ENCODE results near the gene PIWIL4. TPM values are rescaled to one million over a fixed set of nuclear protein-coding genes. Genes with fewer than 3 reads are reported as not detected.

Gene PIWIL4
- total and polyA plus RNA-seq, 9 of the 15 experiments (the other 6 are each of a cell fraction or from before 2014, with no cell fraction given) = 6.3 to 17.0 (median 10.8) TPM

GRCh38 chr11:94567181-94567670 is at the start of gene PIWIL4 (continued):
- TF ChIP-seq, protein P1, sequence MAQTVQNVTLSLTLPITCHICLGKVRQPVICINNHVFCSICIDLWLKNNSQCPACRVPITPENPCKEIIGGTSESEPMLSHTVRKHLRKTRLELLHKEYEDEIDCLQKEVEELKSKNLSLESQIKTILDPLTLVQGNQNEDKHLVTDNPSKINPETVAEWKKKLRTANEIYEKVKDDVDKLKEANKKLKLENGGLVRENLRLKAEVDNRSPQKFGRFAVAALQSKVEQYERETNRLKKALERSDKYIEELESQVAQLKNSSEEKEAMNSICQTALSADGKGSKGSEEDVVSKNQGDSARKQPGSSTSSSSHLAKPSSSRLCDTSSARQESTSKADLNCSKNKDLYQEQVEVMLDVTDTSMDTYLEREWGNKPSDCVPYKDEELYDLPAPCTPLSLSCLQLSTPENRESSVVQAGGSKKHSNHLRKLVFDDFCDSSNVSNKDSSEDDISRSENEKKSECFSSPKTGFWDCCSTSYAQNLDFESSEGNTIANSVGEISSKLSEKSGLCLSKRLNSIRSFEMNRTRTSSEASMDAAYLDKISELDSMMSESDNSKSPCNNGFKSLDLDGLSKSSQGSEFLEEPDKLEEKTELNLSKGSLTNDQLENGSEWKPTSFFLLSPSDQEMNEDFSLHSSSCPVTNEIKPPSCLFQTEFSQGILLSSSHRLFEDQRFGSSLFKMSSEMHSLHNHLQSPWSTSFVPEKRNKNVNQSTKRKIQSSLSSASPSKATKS (CRISPR knock-in tag; IDR thresholded peaks at IDR 0.05) = no peak
- no peak for TF ChIP-seq MCM7 (IDR thresholded peaks at IDR 0.05)
- no peak for TF ChIP-seq ZNF449 (CRISPR knock-in tag; IDR thresholded peaks at IDR 0.05)
- peak; percentile 75; the same call in 1 of the 2 replicates for TF ChIP-seq ZNF583 (CRISPR knock-in tag; IDR thresholded peaks at IDR 0.05)
- no peak for TF ChIP-seq THRAP3 (IDR thresholded peaks at IDR 0.05; ENCODE audit: borderline replicate concordance)
- TF ChIP-seq ARNT (IDR thresholded peaks at IDR 0.05) = no peak
- TF ChIP-seq ZNF324 (CRISPR knock-in tag; IDR thresholded peaks at IDR 0.05) = no peak
- TF ChIP-seq CCNT2 (IDR thresholded peaks at IDR 0.05; ENCODE audit: borderline replicate concordance, extremely low read depth, insufficient read length, low read depth, low read length) = peak; percentile 21
- TF ChIP-seq, protein P2, sequence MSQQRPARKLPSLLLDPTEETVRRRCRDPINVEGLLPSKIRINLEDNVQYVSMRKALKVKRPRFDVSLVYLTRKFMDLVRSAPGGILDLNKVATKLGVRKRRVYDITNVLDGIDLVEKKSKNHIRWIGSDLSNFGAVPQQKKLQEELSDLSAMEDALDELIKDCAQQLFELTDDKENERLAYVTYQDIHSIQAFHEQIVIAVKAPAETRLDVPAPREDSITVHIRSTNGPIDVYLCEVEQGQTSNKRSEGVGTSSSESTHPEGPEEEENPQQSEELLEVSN (IDR thresholded peaks at IDR 0.05; ENCODE audit: borderline replicate concordance in 1 of 2, extremely low read depth in 1 of 2, insufficient read depth in 1 of 2, insufficient read length in 1 of 2, low read depth in 1 of 2, low read length in 1 of 2, poor library complexity in 1 of 2, severe bottlenecking in 1 of 2) = peak; percentile 90 to 91
- TF ChIP-seq SRSF9 (IDR thresholded peaks at IDR 0.05; ENCODE audit: borderline replicate concordance, low read depth, low read length) = no peak
- no peak for TF ChIP-seq NEUROD1 (IDR thresholded peaks at IDR 0.05; ENCODE audit: borderline replicate concordance, low read depth, low read length, partially characterized antibody)
- TF ChIP-seq ZNF551 (CRISPR knock-in tag; IDR thresholded peaks at IDR 0.05) = no peak
- TF ChIP-seq KDM2B (CRISPR knock-in tag; IDR thresholded peaks at IDR 0.05) = no peak
- TF ChIP-seq TEAD2 (tag; IDR thresholded peaks at IDR 0.05) = no peak
- no peak for TF ChIP-seq TSC22D4 (tag; IDR thresholded peaks at IDR 0.05)
- TF ChIP-seq ZNF707 (CRISPR knock-in tag; conservative IDR thresholded peaks at IDR 0.05) = no peak
- TF ChIP-seq L3MBTL2 (IDR thresholded peaks at IDR 0.05) = peak; percentile 94
- TF ChIP-seq PHB2 (IDR thresholded peaks at IDR 0.05; ENCODE audit: low read depth) = no peak
- no peak for TF ChIP-seq AFF1 (IDR thresholded peaks at IDR 0.05; ENCODE audit: low read depth in 1 of 2, partially characterized antibody in 2 of 2)
